HuH-7 (cell line): ENCODE data around the gene MTFR1L.

Experiments used
- DNase-seq: peaks from one replicate; pipeline ENCODE4 v3.0.0; 2011; ENCODE audit warnings: low spot score

MTFR1L gene

GRCh38 chr1:25819491-25820246 is at the start of gene MTFR1L:
MTFR1L (plus strand) TSS chr1:25819954; CDS start chr1:25823105, 3,151 bp downstream.
- DNase-seq = peak; percentile 95

- no peak for DNase-seq
These were observed 49.1 kb upstream of the MTFR1L start for GRCh38 chr1:25770541-25771220.

- peak; percentile 95 for DNase-seq
These were observed 48.3 kb upstream of the MTFR1L start for GRCh38 chr1:25771221-25772114.

GRCh38 chr1:25772164-25772563 is 47.6 kb upstream of the MTFR1L start:
- no peak for DNase-seq

GRCh38 chr1:25772692-25773245 is 47.0 kb upstream of the MTFR1L start:
- DNase-seq = no peak

GRCh38 chr1:25773441-25774125 is 46.2 kb upstream of the MTFR1L start:
- peak; percentile 82 for DNase-seq

GRCh38 chr1:25774206-25774803 is 45.4 kb upstream of the MTFR1L start:
- DNase-seq = no peak

GRCh38 chr1:25774921-25775771 is 44.6 kb upstream of the MTFR1L start:
- no peak for DNase-seq

- DNase-seq = no peak
These were observed 40.4 kb upstream of the MTFR1L start for GRCh38 chr1:25779388-25779787.

- DNase-seq = no peak
These were observed 39.9 kb upstream of the MTFR1L start for GRCh38 chr1:25779894-25780293.

- DNase-seq = no peak
These were observed 39.2 kb upstream of the MTFR1L start for GRCh38 chr1:25780318-25781129.

- no peak for DNase-seq
These were observed 38.7 kb upstream of the MTFR1L start for GRCh38 chr1:25781130-25781433.

- DNase-seq = no peak
These were observed 37.0 kb upstream of the MTFR1L start for GRCh38 chr1:25782608-25783201.

GRCh38 chr1:25784575-25785051 is 35.1 kb upstream of the MTFR1L start:
- no peak for DNase-seq

GRCh38 chr1:25785333-25786067 is 34.3 kb upstream of the MTFR1L start:
- no peak for DNase-seq

- DNase-seq = no peak
These were observed 32.6 kb upstream of the MTFR1L start for GRCh38 chr1:25786887-25787759.

- no peak for DNase-seq
These were observed 32.0 kb upstream of the MTFR1L start for GRCh38 chr1:25787760-25788166.
